Natural killer cell (primary cell): ENCODE data around the gene STX4. TPM values are rescaled to one million over a fixed set of nuclear protein-coding genes. Genes with fewer than 3 reads are reported as not detected.
A peak's percentile ranks its signal among the peaks of the same experiment; 100 is the strongest.

ENCODE experiments used
- ATAC-seq, 3 donors: fragments of 150-1000 bp in 2 of 3; fragments of 200-7000 bp in 1 of 3; cut with Tn5 transposase; 1 replicate in 1 of 3; 2 replicates in 2 of 3; pipeline ENCODE4 v1.10.0; 2021; ENCODE audit warnings: mild to moderate bottlenecking in 2 of 3, moderate library complexity in 2 of 3
- DNase-seq, 2 donors: peaks; one replicate each; pipeline versions ENCODE4 v3.0.0 to v3.0.0-alpha.2; 2013 to 2021; ENCODE audit warnings: mixed read lengths in 1 of 2
- H3K27ac ChIP-seq: one replicate; pipeline ENCODE4 v1.5.1; 2013; ENCODE audit warnings: mild to moderate bottlenecking, low read length
- H3K27me3 ChIP-seq: one replicate; pipeline ENCODE4 v1.6.1; 2013; ENCODE audit warnings: low read length; ENCODE audit not compliant: control insufficient read depth, insufficient read depth
- H3K36me3 ChIP-seq: one replicate; pipeline ENCODE4 v1.6.1; 2013; ENCODE audit warnings: low read length; ENCODE audit not compliant: control insufficient read depth, insufficient read depth
- H3K4me1 ChIP-seq: one replicate; pipeline ENCODE4 v1.6.1; 2013; ENCODE audit warnings: low read length; ENCODE audit not compliant: control insufficient read depth, insufficient read depth
- H3K4me3 ChIP-seq: one replicate; pipeline ENCODE4 v1.5.1; 2013; ENCODE audit warnings: low read length
- H3K9me3 ChIP-seq: one replicate; pipeline ENCODE4 v1.6.1; 2013; ENCODE audit warnings: low read length; ENCODE audit not compliant: control insufficient read depth, insufficient read depth
- H3K27ac Mint-ChIP-seq, 2 donors: one replicate each; pipeline ENCODE4 v1.8.0; 2022; ENCODE audit warnings: mild to moderate bottlenecking in 2 of 2, mixed read lengths in 2 of 2, moderate library complexity in 1 of 2
- H3K27me3 Mint-ChIP-seq, 2 donors: one replicate each; pipeline ENCODE4 v1.8.0; 2022; ENCODE audit warnings: low read depth in 2 of 2, mixed read lengths in 2 of 2
- H3K36me3 Mint-ChIP-seq: one replicate; pipeline ENCODE4 v1.8.0; 2022; ENCODE audit warnings: mixed read lengths
- H3K4me1 Mint-ChIP-seq, 2 donors: one replicate each; pipeline ENCODE4 v1.8.0; 2022; ENCODE audit warnings: mixed read lengths in 2 of 2
- H3K4me3 Mint-ChIP-seq: one replicate; pipeline ENCODE4 v1.8.0; 2022; ENCODE audit warnings: mild to moderate bottlenecking, moderate library complexity, mixed read lengths
- H3K9me3 Mint-ChIP-seq, 2 donors: one replicate each; pipeline ENCODE4 v1.8.0; 2022; ENCODE audit warnings: mixed read lengths in 2 of 2
- WGBS: methylation state at CpG from one replicate; pipeline ENCODE4 v1.1.7; 2013; ENCODE audit warnings: missing lambda C conversion rate; ENCODE audit not compliant: insufficient coverage; 5-methylcytosine and 5-hydroxymethylcytosine counted together
- intact Hi-C: fragments of 100-400 bp; cut with micrococcal nuclease; formaldehyde crosslinking; loops from one replicate; pipeline ENCODE4 v1.14.2; 2022
- total RNA-seq, 4 donors: library from RNA; stranded (reverse); fragments of 120-200 nt in 1 of 4; gene quantifications; one replicate each; pipeline versions ENCODE4 v1.2.3 to v1.2.4, GENCODE V29; 2013 to 2022
- TF ChIP-seq, protein P1 (sequence below): fragments of 200-600 bp; IDR thresholded peaks from one replicate; pipeline ENCODE4 v1.8.0; 2022; ENCODE audit warnings: antibody characterized with exemption

The STX4 gene
- total RNA-seq, 3 donors from 2014 or later (not counting 1 experiment from before 2014, with no cell fraction given), result 128 to 145 (median 133) TPM

DNA sequence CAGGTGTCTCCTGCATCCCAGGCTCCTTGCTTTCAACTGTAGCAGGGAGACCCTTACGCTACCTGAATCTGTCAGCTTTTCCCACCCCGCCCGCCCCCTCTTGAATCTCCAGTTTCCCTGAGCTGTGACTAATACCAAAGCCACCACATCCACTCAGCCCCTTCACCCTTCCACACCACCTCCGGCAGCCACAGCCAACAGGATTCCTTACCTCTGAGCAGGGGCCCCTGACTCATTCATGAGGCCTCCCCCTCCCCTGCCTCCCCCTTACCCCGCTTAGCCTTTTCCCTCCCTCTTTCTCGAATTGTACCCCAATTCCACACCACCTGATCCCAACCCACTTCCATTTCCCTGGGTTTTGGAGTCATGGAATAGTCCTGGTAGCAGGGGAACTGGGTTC is 25.2 kb upstream of the STX4 start:
- Histone ChIP-seq H3K4me3 (no peak overlapping the region), H3K4me1 (peaks cover 7% of the 10 kb centered on the region), H3K9me3 (no peaks in the 10 kb centered on the region), H3K27me3 (peaks cover 17% of the 10 kb centered on the region), H3K36me3 (no peaks in the 10 kb centered on the region), H3K27ac (no peak overlapping the region)
- Mint-ChIP-seq H3K27me3 (peaks cover 18 to 46% of the 10 kb centered on the region in 2 donors), H3K27ac (no peak overlapping the region), H3K9me3 (no peaks in the 10 kb centered on the region), H3K4me1 (peaks cover 0 to 20% of the 10 kb centered on the region in 2 donors), H3K4me3 (no peak overlapping the region), H3K36me3 (no peaks in the 10 kb centered on the region)
- TF ChIP-seq, protein P1, sequence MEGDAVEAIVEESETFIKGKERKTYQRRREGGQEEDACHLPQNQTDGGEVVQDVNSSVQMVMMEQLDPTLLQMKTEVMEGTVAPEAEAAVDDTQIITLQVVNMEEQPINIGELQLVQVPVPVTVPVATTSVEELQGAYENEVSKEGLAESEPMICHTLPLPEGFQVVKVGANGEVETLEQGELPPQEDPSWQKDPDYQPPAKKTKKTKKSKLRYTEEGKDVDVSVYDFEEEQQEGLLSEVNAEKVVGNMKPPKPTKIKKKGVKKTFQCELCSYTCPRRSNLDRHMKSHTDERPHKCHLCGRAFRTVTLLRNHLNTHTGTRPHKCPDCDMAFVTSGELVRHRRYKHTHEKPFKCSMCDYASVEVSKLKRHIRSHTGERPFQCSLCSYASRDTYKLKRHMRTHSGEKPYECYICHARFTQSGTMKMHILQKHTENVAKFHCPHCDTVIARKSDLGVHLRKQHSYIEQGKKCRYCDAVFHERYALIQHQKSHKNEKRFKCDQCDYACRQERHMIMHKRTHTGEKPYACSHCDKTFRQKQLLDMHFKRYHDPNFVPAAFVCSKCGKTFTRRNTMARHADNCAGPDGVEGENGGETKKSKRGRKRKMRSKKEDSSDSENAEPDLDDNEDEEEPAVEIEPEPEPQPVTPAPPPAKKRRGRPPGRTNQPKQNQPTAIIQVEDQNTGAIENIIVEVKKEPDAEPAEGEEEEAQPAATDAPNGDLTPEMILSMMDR, result no peak
- intact Hi-C loops, result no loop called here
- DNase-seq (no peak), ATAC-seq (no peak)
- WGBS, result 77% methylated on average over 6 of the region's 6 CpGs

DNA sequence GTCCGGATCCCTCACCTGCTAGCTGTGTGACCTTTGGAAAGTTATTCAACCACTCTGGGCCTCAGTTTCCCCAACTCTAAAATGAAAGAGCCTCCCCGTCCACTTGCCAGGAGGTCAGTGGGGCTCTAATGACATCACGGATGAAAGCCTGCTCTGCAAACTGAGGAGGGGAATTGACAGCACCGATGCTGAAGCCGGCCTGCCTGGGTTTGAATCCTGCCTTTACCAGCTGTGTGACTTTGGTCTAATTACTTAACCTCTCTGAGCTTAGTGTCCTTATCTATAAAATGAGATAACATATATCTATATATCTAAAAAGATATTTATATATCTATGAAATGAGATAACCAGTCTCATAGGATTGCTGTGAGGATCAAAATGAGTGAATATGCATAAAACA is 24.8 kb upstream of the STX4 start:
- Mint-ChIP-seq H3K4me1 (peaks cover 0 to 20% of the 10 kb centered on the region in 2 donors), H3K27me3 (peaks cover 22 to 47% of the 10 kb centered on the region in 2 donors), H3K9me3 (no peaks in the 10 kb centered on the region), H3K4me3 (no peak overlapping the region), H3K27ac (no peak overlapping the region), H3K36me3 (no peaks in the 10 kb centered on the region)
- Histone ChIP-seq H3K9me3 (no peaks in the 10 kb centered on the region), H3K36me3 (no peaks in the 10 kb centered on the region), H3K4me3 (no peak overlapping the region), H3K27me3 (peaks cover 17% of the 10 kb centered on the region), H3K4me1 (peaks cover 7% of the 10 kb centered on the region), H3K27ac (no peak overlapping the region)
- DNase-seq, result no peak
- WGBS, result 95% methylated on average over 5 of the region's 5 CpGs
- TF ChIP-seq, protein P1, result no peak
- no peak for ATAC-seq
- intact Hi-C loops, result no loop called here

DNA sequence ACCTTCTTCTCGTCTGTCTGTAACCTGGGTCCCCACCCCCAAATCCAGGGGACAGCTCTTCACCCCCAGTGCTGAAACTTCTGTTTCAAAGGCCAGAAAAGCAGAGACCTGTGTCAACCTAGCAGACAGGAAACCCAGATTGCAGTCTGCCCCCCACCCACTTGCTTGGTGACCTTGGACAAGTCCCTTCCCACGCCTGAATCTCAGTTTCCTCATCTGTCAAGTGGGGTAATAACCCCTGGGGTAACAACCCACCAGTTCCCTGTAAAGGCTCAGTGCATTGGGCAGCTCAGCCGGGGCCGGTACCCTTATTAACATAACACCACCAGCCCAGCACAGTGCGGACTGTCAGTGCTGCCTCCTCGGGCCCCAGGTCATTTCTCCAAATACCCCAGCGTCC is 24.2 kb upstream of the STX4 start:
- Mint-ChIP-seq H3K27me3 (peaks cover 25 to 49% of the 10 kb centered on the region in 2 donors), H3K4me3 (no peak overlapping the region), H3K9me3 (no peaks in the 10 kb centered on the region), H3K36me3 (no peaks in the 10 kb centered on the region), H3K27ac (no peak overlapping the region), H3K4me1 (peaks cover 0 to 20% of the 10 kb centered on the region in 2 donors)
- Histone ChIP-seq H3K36me3 (no peaks in the 10 kb centered on the region), H3K27ac (no peak overlapping the region), H3K4me1 (peaks cover 7% of the 10 kb centered on the region), H3K9me3 (no peaks in the 10 kb centered on the region), H3K4me3 (no peak overlapping the region), H3K27me3 (peaks cover 17% of the 10 kb centered on the region)
- ATAC-seq (no peak), DNase-seq (no peak)
- TF ChIP-seq, protein P1, result no peak
- 88% methylated on average over 7 of the region's 7 CpGs for WGBS
- intact Hi-C loops, result no loop called here

DNA sequence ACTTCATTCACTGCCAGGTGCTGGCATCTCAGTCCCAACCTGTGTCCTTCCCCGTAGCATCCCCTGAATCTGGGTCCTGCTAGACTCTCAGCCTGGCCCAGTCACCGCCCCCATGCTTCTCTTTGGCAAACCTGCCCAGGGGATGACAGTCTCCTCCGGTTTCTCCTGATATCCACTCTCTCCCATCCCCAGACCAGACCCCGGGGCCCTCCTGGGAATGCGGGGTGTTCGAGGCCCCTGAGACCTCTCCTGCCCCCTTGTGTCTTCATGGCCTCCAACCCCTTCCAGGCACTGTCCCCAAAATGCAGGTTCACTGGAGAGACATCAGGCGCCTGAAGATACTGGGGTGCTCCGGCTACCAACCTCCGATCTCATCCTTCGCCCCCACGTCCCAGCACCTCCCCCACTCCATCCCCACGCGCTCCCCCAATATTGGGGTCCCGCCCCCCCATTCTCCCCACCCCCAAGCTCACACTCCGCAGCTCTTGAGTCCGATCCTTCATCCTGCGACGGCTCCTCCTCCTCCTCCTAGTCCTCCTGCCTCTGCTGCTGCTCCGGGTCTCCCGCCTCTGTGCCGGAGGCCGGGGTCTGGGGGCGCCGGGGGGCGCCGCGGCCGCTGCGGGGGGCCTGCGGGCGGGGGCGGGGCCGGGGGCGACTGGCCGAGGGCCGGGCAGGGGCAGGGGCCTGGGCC is 23.3 kb upstream of the STX4 start:
- peaks cover 7% of the 10 kb centered on the region for H3K4me1 ChIP-seq
- intact Hi-C loops, result no loop called here

More for the DNA sequence above, 23.3 kb upstream of the STX4 start:
- no peak overlapping the region for H3K27ac ChIP-seq
- Mint-ChIP-seq H3K4me3 (peak overlapping the region; percentile 74), H3K36me3 (no peaks in the 10 kb centered on the region), H3K27me3 (peaks cover 28 to 50% of the 10 kb centered on the region in 2 donors), H3K27ac (no peak overlapping the region), H3K9me3 (no peaks in the 10 kb centered on the region), H3K4me1 (peaks cover 0 to 20% of the 10 kb centered on the region in 2 donors)
- no peak overlapping the region for H3K4me3 ChIP-seq
- DNase-seq, result peak in 1 of 2 donors; percentile 35
- 16% methylated on average over 34 of the region's 36 CpGs for WGBS
- no peaks in the 10 kb centered on the region for H3K36me3 ChIP-seq
- H3K27me3 ChIP-seq, result peaks cover 17% of the 10 kb centered on the region
- TF ChIP-seq, protein P1, result no peak
- ATAC-seq, result no peak
- H3K9me3 ChIP-seq, result no peaks in the 10 kb centered on the region
